Stimulated activated CD4-positive, alpha-beta T cell treated with anti-CD3 and anti-CD28 coated beads, Interleukin-4, amount 100 ng/mL, for 1 hour (primary cell): ENCODE results near the gene POLD1.
"Not testable (repeated sequence)": the region's sequence is repeated elsewhere in the genome, so short reads cannot be mapped to it uniquely, and the experiment has no call there.

ENCODE experiments used
- DNase-seq: peaks from one replicate; pipeline ENCODE4 v3.0.0-alpha.2; 2020

The POLD1 gene

DNA sequence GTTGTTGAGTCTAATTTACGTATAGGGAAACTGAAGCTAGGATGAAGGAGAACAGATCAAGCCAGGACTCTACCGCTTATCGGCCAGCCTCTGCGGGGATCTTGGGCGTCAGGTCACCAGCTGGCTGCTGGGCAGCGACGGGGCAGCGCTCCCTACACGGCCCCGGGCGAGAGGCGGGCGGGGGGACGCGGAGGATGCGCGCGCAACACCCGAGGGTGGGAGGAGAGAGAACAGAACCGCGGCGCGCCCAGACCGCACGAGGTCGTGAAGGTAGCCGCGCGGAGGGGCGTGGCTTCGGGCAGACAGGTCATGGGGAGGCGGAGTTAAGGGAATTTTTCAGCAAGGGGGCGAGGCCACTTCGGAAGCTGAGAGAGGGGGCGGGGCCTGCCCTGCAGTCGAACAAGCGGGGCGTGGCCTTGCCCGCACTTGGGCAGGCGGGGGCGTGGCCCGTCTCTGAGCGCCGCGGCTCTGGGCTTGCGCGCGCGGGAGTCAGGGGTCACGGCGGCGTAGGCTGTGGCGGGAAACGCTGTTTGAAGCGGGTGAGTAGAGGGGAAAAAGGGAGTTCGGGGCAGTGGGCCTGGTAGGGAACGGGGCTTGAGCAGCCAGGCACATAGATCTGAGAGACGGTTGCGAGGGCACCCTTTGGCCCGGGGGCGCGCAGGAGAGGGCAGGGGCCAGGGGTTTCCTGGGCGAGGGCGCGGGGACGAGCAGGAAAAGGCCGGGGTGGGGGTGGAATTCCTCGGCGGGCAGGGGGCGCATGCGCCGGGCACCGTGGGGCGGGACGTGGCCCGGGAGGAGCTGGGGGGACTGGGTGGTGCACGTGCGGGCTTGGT, at the start of gene POLD1:
Gene POLD1, plus strand, starts transcription at position 496 of the 833 bp plus-strand sequence. CDS start 14,505 bp downstream, outside the sequence.
- DNase-seq: peak; percentile 99

DNA sequence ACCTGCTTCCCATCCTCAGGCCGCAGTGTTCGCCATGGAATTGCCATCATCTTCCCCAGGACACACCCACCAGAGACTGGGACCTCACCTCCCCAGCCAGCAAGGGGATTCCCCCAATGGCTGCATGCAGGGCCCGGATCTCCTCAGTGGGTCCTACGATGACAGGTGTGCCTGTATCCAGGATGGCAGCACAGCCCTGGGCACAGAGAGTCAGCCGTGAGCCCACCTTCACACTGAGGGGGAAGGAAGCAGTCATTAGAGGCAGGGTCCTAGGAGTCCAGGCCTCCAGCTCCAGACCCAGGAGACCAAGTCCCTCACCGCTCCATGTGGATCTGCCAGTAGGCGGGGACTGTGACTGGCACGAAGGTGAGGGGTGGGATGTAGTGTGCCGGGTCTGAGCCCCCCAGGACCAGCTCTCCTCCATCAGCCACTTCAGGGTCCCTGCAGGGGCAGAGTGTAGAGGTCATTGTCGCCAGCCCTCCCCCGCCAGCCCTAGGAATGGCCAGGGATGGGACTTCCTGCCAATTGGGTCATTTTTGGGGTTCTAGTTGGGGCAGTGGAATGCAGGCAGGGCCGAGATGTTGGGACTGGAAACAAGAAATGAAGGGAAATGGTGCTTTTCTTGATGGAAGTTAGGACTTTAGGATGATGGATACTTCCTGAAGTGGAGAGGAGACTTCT, 49.3 kb upstream of the POLD1 start:
- no peak for DNase-seq

DNA sequence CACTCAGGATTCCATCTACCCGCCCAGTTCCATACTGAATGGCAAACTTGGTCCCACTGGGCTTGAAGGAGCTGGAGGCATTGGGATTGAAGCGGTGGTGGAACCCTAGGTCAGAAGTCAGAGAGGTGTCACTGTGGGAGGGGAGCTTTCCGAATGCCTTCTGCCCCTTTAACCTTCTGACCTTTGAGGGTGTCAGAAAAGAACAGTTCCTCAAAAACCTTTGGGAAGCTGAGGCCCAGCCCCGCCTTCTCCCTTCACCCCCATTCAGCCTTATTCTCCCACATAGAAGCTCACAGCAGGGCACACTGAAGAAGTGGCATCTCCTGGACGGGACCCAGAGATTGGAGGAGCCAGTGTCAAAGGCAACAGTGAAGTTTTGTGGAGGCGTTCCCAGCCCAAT, 47.1 kb upstream of the POLD1 start:
- DNase-seq: not testable (repeated sequence)

DNA sequence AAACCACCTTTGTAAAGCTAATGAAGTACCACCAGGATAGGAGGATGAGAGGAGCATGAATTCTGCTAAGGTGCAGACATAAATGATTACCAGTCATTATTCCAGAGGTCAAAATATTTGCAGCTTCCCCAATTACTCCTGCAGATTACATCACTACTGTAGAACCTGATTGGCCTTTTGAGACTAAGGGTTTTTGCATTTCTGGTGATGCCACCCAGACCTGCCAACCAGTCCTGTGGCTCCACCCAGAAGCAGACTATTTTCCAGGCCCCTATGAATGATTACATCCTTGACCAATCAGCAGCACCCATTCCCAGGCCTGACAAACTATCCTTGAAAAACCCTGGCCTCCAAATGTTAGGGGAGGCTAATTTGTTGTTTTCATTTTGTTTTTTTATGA, 43.8 kb upstream of the POLD1 start:
- no peak for DNase-seq

DNA sequence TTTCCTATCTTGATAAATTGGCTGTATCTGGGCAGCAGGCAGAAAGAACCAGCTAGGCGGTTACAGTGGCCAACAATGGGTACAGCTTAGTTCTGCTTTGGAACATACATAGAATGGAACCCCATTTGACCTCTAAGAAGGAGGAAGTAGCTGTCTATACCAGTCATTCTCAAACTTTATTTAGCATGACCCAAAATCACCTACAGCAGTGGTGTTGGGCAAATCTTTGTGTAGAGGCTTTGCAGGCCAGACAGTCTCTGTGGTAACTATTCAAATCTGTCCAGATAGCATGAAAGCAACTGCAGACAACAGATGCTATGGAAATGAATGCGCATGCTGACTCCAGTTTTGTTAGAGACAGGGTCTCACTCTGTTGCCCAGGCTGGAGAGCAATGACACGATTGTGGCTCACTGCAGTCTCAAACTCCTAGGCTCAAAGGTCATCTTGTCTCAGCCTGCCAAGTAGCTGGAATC, 43.0 kb upstream of the POLD1 start:
- DNase-seq: no peak

DNA sequence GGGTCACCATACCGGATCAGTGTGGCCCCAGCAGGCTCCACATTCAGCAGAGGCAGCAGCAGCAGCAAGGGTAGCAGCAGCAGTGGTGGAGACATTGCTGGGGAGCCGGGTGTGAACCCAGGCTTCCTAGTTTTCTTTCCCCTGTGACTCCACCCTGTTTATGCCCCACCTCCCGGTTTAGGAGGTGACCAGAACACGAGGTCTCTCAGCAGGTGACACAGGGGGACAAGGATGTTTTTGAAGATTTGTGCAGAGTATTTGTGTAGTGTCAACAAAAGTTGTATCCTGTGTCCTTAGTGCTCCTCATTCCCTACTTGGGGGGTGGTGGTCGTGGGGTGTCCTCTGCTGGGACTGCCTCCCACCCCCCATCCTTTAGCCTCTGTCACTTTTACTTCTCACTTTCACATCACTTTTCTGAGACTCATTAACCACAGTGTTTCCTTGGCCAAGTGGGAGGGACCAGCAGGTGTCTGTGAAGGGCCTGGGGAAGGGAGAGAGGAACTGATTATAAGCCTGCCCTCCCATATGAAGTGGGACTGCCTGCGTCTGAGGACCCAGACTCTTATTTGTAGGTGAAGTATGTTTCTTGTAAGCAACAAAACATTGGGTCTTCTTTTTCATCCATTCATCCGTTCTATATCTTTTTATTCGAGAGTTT, 39.4 kb upstream of the POLD1 start:
- no peak for DNase-seq

DNA sequence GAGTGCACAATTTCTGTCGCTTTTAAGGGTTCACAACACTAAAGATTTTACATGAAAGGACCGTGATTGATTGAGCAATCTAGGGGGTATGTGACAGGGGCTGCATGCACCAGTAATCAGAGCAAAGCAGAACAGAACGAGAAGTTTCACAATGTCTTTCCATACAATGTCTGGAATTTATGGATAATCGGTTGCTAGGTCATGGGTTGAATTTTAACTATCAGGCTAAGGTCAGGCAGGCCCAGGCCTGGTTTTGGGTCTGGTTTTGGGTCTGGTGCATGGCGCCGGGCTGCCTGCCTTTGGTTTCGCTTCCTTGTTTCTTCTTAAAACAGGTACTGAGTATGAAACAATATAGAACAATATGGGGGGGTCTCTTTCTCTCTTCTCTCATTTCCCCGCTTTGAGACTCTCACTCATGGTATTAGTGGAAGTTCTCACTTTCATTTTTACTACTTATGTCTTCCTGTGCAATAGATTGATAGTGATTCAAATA, 37.0 kb upstream of the POLD1 start:
- not testable (repeated sequence) for DNase-seq

DNA sequence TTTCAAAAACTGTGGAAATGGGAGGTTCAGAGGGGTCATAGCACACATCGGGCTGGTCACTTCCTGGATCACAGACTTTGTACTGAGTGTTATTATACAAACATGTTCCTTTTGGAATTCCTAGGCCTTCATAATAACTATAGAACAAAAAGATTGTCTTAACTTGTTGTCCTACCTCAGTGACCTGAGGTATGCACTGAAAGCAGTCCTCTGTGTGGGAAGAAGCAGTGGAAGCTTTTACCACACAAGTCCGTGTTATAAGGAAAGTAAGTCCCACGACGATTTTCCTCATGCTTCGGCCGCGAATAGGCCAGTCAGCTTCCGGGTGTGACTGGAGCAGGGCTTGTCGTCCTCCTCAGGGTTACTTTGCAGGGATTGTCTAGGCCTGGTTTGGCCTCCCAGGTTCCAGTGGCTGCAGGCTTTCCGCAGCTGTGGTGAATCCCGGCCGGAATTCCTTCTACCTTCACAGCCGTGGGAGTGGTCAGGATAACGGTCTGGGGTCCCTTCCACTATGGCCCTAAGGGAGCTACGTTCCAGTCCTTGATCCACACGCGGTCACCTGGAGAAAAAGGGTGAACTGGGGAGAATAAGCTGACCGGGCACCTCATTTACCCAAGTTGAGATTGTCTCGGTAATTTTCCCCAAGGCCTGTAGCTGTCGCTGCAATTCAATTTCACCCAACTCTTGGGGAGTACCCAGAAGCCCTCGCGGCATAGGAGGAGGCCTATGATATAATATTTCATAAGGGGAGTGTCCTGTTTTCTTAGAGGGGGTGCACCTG, 34.7 kb upstream of the POLD1 start:
- no peak for DNase-seq

DNA sequence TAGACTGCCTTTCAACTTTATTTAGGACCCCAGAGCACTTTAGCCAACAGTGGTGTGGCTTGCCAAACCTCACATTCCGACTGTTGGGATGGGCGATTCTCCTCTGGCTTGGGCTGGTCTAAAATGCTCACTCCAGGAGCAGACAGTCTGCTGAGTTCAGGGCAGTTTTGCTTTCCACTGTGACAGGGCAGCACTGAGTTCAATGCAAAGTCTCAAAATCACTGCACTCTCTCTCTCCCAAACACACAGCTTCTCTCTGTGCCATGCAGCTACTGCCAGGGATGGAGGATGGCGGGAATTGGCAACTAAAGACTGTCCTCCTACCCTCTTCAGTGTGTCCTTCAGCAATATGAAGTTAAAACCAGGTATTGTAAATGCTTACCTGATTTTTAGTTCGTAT, 31.9 kb upstream of the POLD1 start:
- DNase-seq: no peak

DNA sequence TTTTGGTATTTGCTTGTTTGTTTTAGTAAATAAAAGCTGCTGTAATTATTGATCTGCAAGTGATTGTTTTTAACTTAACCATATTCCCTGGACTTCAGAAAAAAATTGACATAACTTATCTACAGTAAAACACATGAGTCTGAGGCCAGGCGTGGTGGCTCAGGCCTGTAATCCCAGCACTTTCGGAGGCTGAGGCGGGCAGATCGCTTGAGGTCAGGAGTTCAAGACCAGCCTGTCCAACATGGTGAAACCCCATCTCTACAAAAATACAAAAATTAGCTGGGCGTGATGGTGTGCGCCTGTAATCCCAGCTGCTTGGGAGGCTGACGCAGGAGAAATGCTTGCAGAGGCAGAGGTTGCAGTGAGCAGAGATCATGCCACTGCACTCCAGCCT, 30.7 kb upstream of the POLD1 start:
- not testable (repeated sequence) for DNase-seq

DNA sequence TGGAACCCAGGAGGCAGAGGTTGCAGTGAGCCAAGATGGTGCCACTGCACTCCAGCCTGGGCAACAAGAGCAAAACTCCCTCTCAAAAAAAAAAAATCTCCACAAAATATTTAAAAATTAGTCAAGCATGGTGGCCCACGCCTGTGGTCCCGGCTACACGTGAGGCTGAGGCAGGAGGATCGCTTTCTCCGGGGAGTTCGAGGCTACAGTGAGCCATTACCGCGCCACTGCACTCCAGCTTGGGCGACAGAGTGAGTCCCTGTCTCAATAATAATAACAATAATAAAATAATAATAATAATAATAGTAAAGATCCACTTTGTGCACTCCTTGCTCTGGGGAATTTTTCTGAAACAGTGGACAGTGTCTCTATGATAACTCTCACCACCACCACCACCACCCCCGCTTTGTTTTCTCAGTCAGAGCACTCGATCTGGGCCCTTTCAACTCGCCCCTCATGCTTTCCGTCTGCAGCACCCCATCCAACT, 27.4 kb upstream of the POLD1 start:
- no peak for DNase-seq

DNA sequence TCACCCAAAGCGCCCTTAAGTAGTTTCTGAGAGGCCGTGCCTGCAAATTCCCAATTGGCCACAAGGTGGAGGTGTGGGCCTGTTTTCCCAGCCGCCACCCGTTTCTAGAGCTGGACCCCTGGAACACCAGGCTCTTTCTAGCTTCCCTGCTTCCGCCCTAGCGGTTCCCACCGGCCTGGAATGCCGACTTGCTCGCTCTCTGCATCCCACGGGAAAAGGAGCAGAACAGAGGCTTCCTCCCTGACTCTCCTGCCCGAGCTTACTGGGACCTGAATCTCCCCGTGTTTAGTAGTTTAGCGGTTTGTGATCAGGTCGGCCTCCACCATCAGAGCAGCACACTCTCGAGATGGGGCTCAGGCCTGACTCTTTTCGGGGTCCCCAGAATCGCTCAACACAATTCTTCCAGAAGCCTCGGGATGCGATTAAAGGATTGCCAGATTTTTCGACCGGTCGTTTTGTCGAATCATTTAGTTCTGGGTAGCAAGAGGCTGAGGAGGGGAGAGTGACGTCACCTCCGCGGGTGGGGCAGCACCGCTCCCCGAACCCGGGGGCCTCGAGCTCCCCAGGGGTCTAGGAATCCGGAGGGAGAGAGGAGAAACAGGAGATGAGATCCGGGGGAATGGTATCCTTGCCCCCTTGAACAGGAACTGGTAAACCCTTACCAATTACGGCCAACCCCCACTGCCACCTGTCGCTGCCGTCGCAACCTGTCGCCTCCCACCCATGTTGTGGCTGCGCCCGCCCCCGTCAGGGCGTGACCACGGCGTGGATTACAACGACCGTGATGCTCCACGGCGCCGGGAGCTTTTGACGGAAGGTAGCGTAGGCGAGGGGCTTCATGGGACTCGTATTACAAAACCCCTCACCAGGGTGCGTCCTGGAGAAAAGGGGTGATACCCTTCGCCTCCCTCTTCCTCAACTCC, 26.7 kb upstream of the POLD1 start:
- DNase-seq: peak; percentile 89

DNA sequence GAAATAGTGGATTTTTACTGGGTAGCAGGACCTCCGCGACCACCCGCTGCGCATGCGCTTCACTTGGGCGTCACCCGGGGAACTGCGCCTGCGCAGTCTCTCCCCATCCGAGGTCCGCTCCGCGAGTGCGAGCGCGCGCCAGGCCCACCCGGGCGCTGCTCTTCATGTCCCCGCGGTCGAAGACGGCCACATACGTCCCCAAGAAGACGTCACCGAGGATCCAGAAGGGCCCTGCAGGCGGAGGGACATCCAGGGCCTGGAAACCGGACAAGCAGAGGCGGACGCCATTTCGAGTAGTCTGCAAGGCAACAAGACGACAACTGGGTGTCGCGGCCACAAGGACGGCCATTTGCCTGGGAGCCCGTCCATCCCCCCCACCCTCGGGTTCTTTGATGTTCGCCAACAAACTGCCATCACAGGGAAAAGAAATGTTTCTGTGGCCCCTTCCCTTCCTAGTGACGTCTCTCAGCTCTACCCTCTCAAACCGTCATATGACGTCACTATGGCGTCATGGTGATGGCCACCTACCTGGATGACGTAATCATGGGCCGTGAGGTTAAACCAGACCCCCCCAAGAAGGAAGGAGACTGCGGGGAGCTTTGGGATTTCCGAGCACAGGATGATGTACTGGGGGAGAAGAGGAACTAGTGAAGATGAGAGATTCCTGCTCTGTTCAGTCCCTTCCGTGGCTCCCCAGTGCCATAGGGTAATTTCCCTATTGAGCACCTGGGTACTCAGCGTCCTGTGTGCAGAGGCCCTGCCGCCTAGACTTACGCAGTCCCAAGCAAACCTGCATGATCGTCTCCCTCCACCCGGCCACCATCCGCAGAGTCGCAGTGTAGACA, 25.4 kb upstream of the POLD1 start:
- peak; percentile 80 for DNase-seq

DNA sequence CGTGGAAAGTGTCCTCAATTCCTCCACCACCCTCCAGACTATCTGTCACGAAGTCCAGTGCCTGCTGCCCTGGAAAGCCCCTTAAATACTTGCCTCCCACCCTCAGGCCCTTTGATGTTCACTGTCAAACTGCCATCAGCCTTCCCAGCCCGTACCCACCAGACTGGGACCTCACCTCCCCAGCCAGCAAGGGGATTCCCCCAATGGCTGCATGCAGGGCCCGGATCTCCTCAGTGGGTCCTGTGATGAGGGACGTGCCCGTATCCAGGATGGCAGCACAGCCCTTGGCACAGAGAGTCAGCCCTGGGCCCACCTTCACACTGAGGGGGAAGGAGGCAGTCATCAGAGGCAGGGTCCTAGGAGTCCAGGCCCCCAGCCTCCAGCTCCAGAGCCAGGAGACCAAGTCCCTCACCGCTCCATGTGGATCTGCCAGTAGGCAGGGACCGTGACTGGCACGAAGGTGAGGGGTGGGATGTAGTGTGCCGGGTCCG, 24.8 kb upstream of the POLD1 start:
- DNase-seq: no peak

DNA sequence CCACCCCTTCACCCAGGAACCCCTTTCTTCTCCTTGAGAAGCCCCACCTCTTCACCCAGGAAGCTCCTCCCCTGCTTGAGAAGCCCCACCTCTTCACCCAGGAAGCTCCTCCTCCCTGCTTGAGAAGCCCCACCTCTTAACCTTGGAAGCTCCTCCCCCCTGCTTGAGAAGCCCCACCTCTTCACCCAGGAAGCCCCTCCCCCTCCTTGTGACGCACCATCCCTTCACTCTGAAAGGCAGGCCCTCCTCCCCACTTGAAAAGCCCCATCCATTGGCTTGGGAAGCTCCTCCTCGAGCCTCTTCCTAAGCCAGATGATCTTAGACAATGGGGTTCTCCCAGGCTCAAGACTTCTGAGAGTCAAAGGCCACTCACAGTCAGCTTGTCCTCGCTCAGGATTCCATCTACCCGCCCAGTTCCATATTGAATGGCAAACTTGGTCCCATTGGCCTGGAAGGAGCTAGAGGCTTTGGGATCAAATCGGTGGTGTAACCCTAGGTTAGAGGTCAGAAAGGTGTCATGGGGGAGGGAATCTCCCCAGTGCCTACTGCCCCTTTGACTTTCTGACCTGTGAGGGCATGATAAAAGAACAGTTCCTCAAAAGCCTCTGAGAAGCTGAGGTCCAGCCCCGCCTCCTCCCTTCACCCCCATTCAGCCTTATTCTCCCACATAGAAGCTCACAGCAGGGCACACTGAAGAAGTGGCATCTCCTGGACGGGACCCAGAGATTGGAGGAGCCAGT, 22.7 kb upstream of the POLD1 start:
- DNase-seq: no peak

DNA sequence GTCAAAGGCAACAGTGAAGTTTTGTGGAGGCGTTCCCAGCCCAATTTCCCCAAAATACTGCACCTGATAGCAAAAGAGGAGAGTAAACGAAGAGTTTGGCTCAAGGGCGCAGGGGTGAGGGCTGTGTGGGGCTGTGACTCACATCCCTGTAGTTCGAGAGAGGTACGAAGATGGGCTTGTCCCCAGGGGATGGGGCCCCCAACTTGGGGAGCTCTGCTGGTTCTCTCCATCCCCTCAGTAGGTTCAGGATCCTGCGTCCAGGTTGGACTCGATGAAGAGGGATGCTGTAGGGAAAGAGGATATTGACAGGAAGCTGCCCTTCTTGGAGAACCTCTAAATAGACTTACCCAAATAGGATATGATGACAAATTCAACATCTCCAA, 22.1 kb upstream of the POLD1 start:
- no peak for DNase-seq

DNA sequence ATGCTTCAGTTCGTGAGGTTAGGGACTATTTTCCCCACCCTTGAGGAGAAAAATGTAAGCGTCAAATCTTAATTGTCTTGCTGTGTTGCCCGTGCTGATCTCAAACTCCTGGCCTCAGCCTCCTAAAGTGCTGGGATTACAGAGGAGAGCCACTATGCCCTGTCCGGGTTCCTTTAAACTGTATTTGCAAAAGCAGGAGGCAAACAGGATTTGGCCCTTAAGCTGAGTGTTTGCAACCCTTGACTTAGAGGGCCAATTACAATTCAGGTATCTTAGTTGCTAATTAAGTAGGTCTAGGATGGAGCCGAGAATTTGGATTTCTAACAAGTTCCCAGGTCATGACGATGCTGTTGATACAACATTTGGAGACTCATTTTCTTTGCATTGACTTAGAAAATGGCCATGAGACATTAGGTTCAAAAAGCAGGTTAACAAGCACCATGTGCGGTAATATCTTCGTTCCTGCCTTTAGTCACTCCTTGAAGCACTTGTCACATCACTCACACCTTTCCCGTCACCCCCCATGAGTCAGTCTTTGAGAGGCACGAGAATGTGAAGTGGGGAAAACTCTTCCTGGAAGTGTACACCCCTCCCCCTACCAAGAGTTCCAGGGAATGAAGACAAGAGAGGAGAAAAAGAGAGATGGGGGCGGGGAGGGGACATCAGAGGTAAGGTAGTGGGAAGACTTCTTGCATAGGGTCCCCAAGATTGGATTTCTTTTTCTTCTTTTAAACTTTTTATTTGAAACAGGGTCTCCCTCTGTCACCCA, 21.3 kb upstream of the POLD1 start:
- DNase-seq: no peak

DNA sequence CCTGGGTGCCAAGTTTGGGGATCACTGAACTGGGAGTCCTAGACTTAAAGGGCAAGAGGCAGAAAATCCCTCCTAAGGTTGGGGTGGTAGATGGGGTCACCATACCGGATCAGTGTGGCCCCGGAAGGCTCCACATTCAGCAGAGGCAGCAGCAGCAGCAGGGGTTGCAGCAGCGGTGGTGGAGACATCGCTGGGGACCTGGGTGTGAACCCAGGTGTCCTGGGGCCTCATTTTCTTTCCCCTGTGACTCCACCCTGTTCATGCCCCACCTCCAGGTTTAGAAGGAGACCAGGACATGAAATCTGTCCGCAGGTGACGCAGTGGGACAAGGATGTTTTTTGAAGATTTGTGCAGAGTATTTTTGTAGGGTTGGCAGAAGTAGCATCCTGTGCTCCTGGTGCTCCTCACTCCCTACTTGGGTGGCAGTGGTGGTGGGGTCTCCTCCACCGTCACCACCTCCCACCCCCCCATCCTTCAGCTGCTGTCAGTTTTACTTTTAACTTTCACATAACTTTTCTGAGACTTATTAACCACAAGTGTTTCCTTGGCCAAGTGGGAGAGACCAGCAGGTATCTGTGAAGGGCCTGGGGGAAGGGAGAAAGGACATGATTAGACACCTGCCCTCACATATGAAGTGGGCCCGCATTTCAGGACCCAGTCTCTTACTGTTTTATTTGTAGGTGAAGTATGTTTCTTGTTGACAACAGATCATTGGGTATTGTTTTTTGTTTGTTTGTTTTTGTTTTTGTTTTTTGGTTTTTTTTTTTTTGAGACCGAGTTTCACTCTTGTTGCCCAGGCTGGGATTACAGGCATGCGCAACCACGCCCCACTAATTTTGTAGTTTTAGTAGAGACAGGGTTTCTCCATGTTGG, 18.5 kb upstream of the POLD1 start, which contains the start of gene NAPSA:
Gene NAPSA, minus strand, starts transcription at position 206 of the 873 bp plus-strand sequence. Its CDS starts 18 bp downstream, at position 188.
- DNase-seq: no peak
